Measurements from ENCODE around the gene BBS9.

Gene BBS9

DNA sequence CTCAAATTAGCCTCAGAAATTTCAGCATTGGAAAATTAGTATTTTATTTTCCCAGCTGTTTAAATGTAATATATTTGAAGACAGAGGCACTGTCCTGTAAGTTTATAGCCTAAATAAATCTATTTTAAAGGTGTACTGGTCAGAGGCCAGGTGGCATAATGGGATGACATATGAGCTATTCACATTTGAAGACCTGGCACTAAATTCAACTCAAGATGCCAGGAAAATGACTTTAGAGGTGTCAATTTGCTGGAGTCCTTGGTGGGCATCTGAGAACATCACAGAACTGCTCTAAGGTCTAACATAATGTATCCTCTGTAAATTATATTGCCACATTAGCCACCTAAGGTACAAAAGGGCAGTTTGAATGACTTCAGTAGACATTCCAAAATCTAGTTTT lies 427.1 kb downstream of the BBS9 start:
- no peak overlapping the region for H3K4me3 ChIP-seq (ENCODE audit: low read length)
- H3K9ac ChIP-seq (ENCODE audit: low read length): no peak overlapping the region
- no peaks in the 10 kb centered on the region for H3K4me1 ChIP-seq (ENCODE audit: control insufficient read depth, insufficient read depth, low read length)
- H3K36me3 ChIP-seq (ENCODE audit: control insufficient read depth, insufficient read depth, low read length, severe bottlenecking): no peaks in the 10 kb centered on the region
- no peaks in the 10 kb centered on the region for H3K9me3 ChIP-seq (ENCODE audit: control insufficient read depth, low read length)
- DNase-seq (ENCODE audit: low read depth): no peak
- no peaks in the 10 kb centered on the region for H3K27me3 ChIP-seq (replicated peaks; ENCODE audit: control insufficient read depth, insufficient read depth, low read length)

DNA sequence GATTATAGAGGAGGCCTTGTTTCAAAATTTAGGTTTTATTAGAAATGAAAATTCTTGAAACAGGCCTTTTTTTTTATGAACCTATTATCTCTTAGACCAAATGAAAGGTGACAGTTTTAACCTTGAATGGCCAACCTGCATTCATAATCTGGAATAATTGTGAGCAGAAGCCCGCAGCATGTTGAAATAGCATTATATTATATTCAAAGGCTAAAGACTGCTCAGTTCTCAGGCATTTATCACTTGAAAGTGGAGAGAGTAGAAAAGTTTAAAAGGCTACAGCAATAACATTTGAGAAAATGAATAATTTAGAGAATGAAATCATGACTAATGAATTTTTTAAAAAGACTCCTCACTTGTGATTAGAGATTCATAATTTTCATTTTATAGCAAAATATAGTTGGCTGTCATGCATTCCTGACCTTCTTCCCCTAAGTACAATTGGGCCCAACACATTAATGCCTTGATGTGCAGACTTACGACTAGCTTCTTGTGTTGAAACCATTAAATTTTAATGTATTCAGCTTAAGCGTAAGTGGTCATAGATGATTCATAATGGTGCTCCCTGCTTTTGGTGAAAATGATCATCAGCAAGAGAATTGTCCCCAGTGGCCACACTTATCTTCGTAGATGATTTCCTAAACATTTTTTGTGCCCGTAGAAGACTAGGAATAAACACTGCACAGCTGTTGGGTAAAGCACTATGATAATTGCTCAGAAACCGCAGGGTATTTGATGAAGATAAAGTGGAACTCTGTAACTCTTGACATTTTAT lies 429.4 kb downstream of the BBS9 start:
- H3K27me3 ChIP-seq (replicated peaks; ENCODE audit: control insufficient read depth, insufficient read depth, low read length): no peaks in the 10 kb centered on the region
- no peak overlapping the region for H3K4me3 ChIP-seq (ENCODE audit: low read length)
- H3K9me3 ChIP-seq (ENCODE audit: control insufficient read depth, low read length): no peaks in the 10 kb centered on the region

DNA sequence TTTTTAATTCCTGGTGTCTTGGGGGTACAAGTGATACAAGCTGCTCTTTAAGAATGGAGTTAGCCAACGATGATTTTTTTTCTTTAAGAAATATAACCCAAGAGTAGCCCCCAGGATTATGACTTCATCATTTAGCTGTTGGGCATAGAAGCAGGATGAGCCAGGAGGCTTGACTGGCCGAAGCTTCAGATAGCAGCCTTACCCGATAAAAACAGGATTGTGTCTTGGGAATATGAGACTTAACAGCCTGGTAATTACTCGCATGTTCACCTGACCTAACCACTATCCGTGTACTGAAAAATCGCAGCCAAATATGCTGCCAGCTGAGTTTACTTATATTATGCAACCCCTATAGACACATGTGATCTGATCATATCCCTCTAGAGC lies 430.0 kb downstream of the BBS9 start:
- no peak for DNase-seq (ENCODE audit: low read depth)
- Histone ChIP-seq H3K9ac (ENCODE audit: low read length) (no peak overlapping the region), H3K27me3 (replicated peaks; ENCODE audit: control insufficient read depth, insufficient read depth, low read length) (no peaks in the 10 kb centered on the region), H3K4me1 (ENCODE audit: control insufficient read depth, insufficient read depth, low read length) (no peaks in the 10 kb centered on the region), H3K9me3 (ENCODE audit: control insufficient read depth, low read length) (no peaks in the 10 kb centered on the region), H3K36me3 (ENCODE audit: control insufficient read depth, insufficient read depth, low read length, severe bottlenecking) (no peaks in the 10 kb centered on the region), H3K4me3 (ENCODE audit: low read length) (no peak overlapping the region)

More for the DNA sequence above, 429.4 kb downstream of the BBS9 start:
- Histone ChIP-seq H3K9ac (ENCODE audit: low read length) (no peak overlapping the region), H3K4me1 (ENCODE audit: control insufficient read depth, insufficient read depth, low read length) (no peaks in the 10 kb centered on the region), H3K36me3 (ENCODE audit: control insufficient read depth, insufficient read depth, low read length, severe bottlenecking) (no peaks in the 10 kb centered on the region)
- no peak for DNase-seq (ENCODE audit: low read depth)

DNA sequence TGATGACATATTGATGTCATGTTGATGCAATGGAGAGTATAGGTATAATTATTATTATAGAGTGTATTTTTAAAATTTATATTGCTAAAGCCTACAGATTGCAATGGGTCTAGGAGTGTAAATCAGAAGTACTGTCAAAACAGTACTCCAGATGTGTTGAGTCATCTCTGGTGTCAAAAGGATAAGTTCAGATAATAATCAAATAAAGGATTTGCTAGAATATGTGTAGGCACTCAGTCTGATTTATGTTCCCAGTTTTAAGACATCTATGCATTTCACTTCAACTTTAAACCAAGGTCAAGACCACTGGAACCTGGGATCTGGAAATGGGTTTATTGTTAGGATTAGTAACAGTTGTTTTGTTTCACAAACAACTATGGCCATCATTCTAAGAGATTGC lies 433.6 kb downstream of the BBS9 start:
- H3K36me3 ChIP-seq (ENCODE audit: control insufficient read depth, insufficient read depth, low read length, severe bottlenecking): no peaks in the 10 kb centered on the region
- no peaks in the 10 kb centered on the region for H3K27me3 ChIP-seq (replicated peaks; ENCODE audit: control insufficient read depth, insufficient read depth, low read length)
- H3K4me3 ChIP-seq (ENCODE audit: low read length): no peak overlapping the region
- no peaks in the 10 kb centered on the region for H3K4me1 ChIP-seq (ENCODE audit: control insufficient read depth, insufficient read depth, low read length)
- no peaks in the 10 kb centered on the region for H3K9me3 ChIP-seq (ENCODE audit: control insufficient read depth, low read length)
- DNase-seq (ENCODE audit: low read depth): no peak
- no peak overlapping the region for H3K9ac ChIP-seq (ENCODE audit: low read length)

DNA sequence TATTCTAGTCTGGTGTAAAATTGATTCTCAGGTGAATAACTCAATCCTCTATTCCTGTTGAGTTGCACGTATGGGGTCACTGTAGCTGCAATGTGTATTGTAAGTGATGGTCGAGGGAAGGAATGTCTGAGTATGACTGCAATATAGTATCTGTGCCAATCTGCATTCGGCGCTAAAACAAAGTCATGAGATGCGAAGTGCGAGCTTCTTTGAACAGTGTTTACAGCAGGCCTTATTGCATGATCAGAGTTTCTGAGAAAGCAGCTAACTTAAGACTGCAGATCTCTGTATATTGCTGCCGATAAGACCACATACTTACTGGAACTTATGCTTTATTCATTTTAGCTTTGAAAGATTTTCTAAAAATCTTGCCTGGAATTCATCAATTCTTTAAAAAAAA lies 434.3 kb downstream of the BBS9 start:
- no peak overlapping the region for H3K9ac ChIP-seq (ENCODE audit: low read length)

DNA sequence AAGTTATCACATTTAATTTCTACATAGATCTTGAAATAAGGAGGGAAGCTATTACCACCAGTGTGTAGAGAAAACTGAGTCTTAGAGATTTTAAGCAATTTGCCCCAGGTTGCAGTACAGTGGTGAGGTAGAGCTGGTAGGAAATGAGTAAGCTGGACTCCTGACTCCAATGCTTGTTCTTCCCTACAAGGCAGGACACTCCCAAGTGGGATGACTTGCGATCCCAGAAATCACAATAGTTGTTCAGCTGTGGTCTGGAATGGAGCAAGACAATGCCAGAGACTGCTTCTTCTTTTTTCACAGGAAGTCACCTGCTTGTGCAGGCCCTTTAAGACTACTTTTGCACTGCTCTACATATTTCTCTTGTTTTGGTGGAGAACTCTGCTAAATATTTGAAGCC lies 448.8 kb downstream of the BBS9 start:
- Histone ChIP-seq H3K9me3 (ENCODE audit: control insufficient read depth, low read length) (no peaks in the 10 kb centered on the region), H3K9ac (ENCODE audit: low read length) (no peak overlapping the region), H3K27me3 (replicated peaks; ENCODE audit: control insufficient read depth, insufficient read depth, low read length) (no peaks in the 10 kb centered on the region), H3K36me3 (ENCODE audit: control insufficient read depth, insufficient read depth, low read length, severe bottlenecking) (no peaks in the 10 kb centered on the region), H3K4me3 (ENCODE audit: low read length) (no peak overlapping the region), H3K4me1 (ENCODE audit: control insufficient read depth, insufficient read depth, low read length) (no peaks in the 10 kb centered on the region)
- no peak for DNase-seq (ENCODE audit: low read depth)

More for the DNA sequence above, 434.3 kb downstream of the BBS9 start:
- Histone ChIP-seq H3K36me3 (ENCODE audit: control insufficient read depth, insufficient read depth, low read length, severe bottlenecking) (no peaks in the 10 kb centered on the region), H3K4me1 (ENCODE audit: control insufficient read depth, insufficient read depth, low read length) (no peaks in the 10 kb centered on the region), H3K27me3 (replicated peaks; ENCODE audit: control insufficient read depth, insufficient read depth, low read length) (no peaks in the 10 kb centered on the region), H3K9me3 (ENCODE audit: control insufficient read depth, low read length) (no peaks in the 10 kb centered on the region), H3K4me3 (ENCODE audit: low read length) (no peak overlapping the region)
- no peak for DNase-seq (ENCODE audit: low read depth)

DNA sequence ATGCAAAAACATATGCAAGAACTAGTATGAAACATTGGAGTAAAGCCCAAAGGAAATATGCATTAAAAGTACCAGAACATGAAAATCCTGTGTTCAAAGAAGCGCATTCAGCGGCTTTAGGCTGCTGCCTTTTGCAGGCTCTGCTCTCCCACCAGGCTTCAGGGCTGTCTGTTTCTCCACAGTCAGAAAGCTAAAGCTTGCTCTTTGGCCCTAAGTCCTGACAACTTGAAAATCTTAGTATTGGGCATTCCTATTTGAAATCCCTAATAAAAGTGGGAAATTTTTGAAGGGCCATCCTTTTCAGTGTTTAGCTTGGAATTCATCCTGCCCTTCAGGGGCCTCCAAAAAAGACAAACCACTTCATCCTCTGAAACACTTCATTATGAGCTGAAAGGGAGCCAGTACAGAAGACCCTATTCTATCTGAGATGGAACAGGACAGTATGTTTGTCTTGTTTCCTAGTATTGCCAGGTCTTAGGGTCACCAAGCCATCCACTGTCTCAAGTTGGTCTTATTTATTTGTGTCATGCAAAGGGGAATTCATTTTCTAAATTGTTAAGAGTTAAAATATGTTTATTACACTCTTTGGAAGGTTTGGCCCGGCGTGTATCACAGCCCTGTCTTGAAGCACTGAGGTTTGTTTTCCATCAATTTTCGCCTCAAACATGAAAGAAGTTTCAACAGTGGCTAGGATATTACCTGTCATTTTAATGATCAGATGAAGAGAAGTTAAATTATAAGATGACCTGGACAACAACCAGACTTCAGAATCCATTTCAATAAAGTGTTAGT lies 449.7 kb downstream of the BBS9 start:
- no peaks in the 10 kb centered on the region for H3K4me1 ChIP-seq (ENCODE audit: control insufficient read depth, insufficient read depth, low read length)
- H3K9ac ChIP-seq (ENCODE audit: low read length): no peak overlapping the region
- DNase-seq (ENCODE audit: low read depth): no peak
- no peaks in the 10 kb centered on the region for H3K9me3 ChIP-seq (ENCODE audit: control insufficient read depth, low read length)
- H3K4me3 ChIP-seq (ENCODE audit: low read length): no peak overlapping the region
- H3K27me3 ChIP-seq (replicated peaks; ENCODE audit: control insufficient read depth, insufficient read depth, low read length): no peaks in the 10 kb centered on the region
- H3K36me3 ChIP-seq (ENCODE audit: control insufficient read depth, insufficient read depth, low read length, severe bottlenecking): no peaks in the 10 kb centered on the region

DNA sequence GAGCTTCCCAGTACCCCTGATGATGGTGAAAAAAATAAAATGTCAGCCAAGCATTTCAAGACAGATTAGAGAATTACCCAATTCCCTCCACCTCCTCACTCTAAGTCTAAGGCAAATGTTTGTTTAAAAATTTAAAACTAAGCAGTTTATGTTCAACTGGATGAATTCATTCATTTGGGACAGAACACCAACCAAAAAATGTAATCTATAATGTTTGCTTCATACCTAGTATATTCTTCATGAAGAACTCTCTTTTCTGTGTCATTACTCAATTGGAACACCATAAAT lies 450.3 kb downstream of the BBS9 start:
- Histone ChIP-seq H3K27me3 (replicated peaks; ENCODE audit: control insufficient read depth, insufficient read depth, low read length) (no peaks in the 10 kb centered on the region), H3K9me3 (ENCODE audit: control insufficient read depth, low read length) (no peaks in the 10 kb centered on the region), H3K4me1 (ENCODE audit: control insufficient read depth, insufficient read depth, low read length) (no peaks in the 10 kb centered on the region), H3K9ac (ENCODE audit: low read length) (no peak overlapping the region), H3K36me3 (ENCODE audit: control insufficient read depth, insufficient read depth, low read length, severe bottlenecking) (no peaks in the 10 kb centered on the region), H3K4me3 (ENCODE audit: low read length) (no peak overlapping the region)
- DNase-seq (ENCODE audit: low read depth): no peak

DNA sequence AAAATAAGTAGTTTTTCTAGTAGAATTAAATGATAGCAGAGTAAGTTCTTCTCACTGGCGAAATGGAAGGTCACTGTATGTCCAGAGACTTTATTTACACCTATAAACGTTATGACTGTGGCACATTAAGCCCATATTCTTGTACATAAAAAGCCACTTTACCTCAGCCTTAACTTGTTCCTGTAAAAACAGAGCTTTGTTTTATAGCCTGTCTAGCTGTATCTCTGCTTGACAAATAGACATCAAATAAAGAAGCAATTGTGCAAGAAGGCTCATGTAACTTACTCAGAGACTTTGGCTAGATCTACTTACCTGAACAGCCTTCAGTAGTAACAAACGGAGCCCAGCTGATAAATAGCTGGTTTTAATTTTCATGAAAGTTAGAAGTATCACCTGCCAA lies 451.9 kb downstream of the BBS9 start:
- Histone ChIP-seq H3K4me3 (ENCODE audit: low read length) (no peak overlapping the region), H3K9me3 (ENCODE audit: control insufficient read depth, low read length) (no peaks in the 10 kb centered on the region), H3K9ac (ENCODE audit: low read length) (no peak overlapping the region), H3K27me3 (replicated peaks; ENCODE audit: control insufficient read depth, insufficient read depth, low read length) (no peaks in the 10 kb centered on the region), H3K4me1 (ENCODE audit: control insufficient read depth, insufficient read depth, low read length) (no peaks in the 10 kb centered on the region), H3K36me3 (ENCODE audit: control insufficient read depth, insufficient read depth, low read length, severe bottlenecking) (no peaks in the 10 kb centered on the region)
- no peak for DNase-seq (ENCODE audit: low read depth)

DNA sequence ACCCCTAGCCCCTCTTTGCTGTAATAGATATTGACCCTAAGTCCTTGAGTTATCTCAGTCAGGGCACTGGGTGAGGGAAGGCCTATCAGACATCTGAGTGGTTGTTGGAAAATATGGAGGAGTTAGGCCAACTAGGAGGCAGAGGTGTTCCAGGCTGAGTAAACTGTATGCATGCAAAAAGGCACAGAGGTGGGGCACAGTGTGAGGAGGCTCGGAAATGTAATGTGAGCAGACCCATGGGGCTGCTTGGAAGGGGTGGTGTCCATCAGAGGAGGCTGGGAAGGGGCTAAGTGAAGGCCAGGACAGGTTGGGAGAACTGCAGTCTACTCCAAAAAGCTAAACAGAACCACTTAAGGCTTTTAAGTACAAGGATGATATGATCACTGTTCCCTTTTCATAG lies 452.7 kb downstream of the BBS9 start:
- Histone ChIP-seq H3K4me1 (ENCODE audit: control insufficient read depth, insufficient read depth, low read length) (no peaks in the 10 kb centered on the region), H3K4me3 (ENCODE audit: low read length) (no peak overlapping the region), H3K9ac (ENCODE audit: low read length) (no peak overlapping the region), H3K27me3 (replicated peaks; ENCODE audit: control insufficient read depth, insufficient read depth, low read length) (no peaks in the 10 kb centered on the region), H3K36me3 (ENCODE audit: control insufficient read depth, insufficient read depth, low read length, severe bottlenecking) (no peaks in the 10 kb centered on the region), H3K9me3 (ENCODE audit: control insufficient read depth, low read length) (no peaks in the 10 kb centered on the region)
- no peak for DNase-seq (ENCODE audit: low read depth)

DNA sequence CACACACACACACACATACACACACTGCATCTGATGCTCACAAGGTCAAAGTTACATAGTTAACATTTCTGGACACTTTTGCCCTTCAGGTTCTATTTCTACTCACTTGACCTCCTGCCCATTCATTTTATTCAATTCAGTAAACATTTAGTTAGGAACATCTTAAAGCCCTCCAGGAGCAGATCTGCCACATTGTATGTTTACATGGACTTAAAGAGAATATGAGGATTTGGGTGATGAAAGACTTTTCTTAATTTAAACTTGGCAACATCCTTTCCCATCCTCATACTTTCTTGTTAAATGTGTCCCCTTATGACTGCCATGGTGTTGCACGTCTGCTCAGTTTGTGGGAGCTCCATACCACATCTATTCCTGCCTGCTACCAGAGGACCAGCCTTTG lies 453.2 kb downstream of the BBS9 start:
- Histone ChIP-seq H3K4me3 (ENCODE audit: low read length) (no peak overlapping the region), H3K36me3 (ENCODE audit: control insufficient read depth, insufficient read depth, low read length, severe bottlenecking) (no peaks in the 10 kb centered on the region), H3K9ac (ENCODE audit: low read length) (no peak overlapping the region), H3K27me3 (replicated peaks; ENCODE audit: control insufficient read depth, insufficient read depth, low read length) (no peaks in the 10 kb centered on the region), H3K4me1 (ENCODE audit: control insufficient read depth, insufficient read depth, low read length) (no peaks in the 10 kb centered on the region), H3K9me3 (ENCODE audit: control insufficient read depth, low read length) (no peaks in the 10 kb centered on the region)
- DNase-seq (ENCODE audit: low read depth): no peak
